CD14-positive monocyte (primary cell): ENCODE data around the gene SH2D7. TPM values are rescaled to one million over a fixed set of nuclear protein-coding genes. Genes with fewer than 3 reads are reported as not detected.

Source experiments
- DNase-seq, 3 donors: peaks; one replicate each; pipeline ENCODE4 v3.0.0-alpha.2; 2011 to 2022
- H2AFZ ChIP-seq: 2 replicates; pipeline ENCODE4 v1.6.0; 2012; ENCODE audit warnings: mild to moderate bottlenecking, low read depth, low read length, inconsistent platforms; ENCODE audit not compliant: insufficient read depth, poor library complexity, severe bottlenecking
- H3K27ac ChIP-seq, 2 donors: 1 replicate in 1 of 2; 2 replicates in 1 of 2; pipeline ENCODE4 v1.5.1; 2012 to 2013; ENCODE audit warnings: low read length in 2 of 2, control low read depth in 1 of 2, inconsistent platforms in 1 of 2, low read depth in 1 of 2, mild to moderate bottlenecking in 1 of 2
- H3K27me3 ChIP-seq, 2 donors: one replicate each; pipeline versions ENCODE4 v1.6.0 to v1.6.1; 2011 to 2013; ENCODE audit warnings: low read length in 2 of 2; ENCODE audit not compliant: control insufficient read depth in 2 of 2, insufficient read depth in 2 of 2
- H3K36me3 ChIP-seq, 2 donors: replicated peaks in 1 of 2; 1 replicate in 1 of 2; 2 replicates in 1 of 2; pipeline versions ENCODE4 v1.5.1 to v1.6.1; 2012 to 2013; ENCODE audit warnings: low read length in 2 of 2, control low read depth in 1 of 2, inconsistent platforms in 1 of 2, mild to moderate bottlenecking in 1 of 2; ENCODE audit not compliant: insufficient read depth in 2 of 2, control insufficient read depth in 1 of 2
- H3K4me1 ChIP-seq, 2 donors: 1 replicate in 1 of 2; 2 replicates in 1 of 2; pipeline versions ENCODE4 v1.5.1 to v1.6.1; 2012 to 2013; ENCODE audit warnings: low read length in 2 of 2, control low read depth in 1 of 2, inconsistent platforms in 1 of 2, mild to moderate bottlenecking in 1 of 2, moderate library complexity in 1 of 2; ENCODE audit not compliant: insufficient read depth in 2 of 2, control insufficient read depth in 1 of 2
- H3K4me2 ChIP-seq: replicated peaks from 2 replicates; pipeline ENCODE3; 2012; ENCODE audit warnings: low read length, moderate library complexity, mild to moderate bottlenecking; ENCODE audit not compliant: poor library complexity, severe bottlenecking; ENCODE audit errors: extremely low read depth
- H3K4me3 ChIP-seq, 3 experiments: fragments of 200-600 bp in 1 of 3; sonication (generic) in 1 of 3; replicated peaks in 1 of 3; 1 replicate in 2 of 3; 2 replicates in 1 of 3; pipeline ENCODE4 v1.5.1; 2011 to 2013; ENCODE audit warnings: low read length in 3 of 3, mild to moderate bottlenecking in 3 of 3, control low read depth in 2 of 3, low read depth in 2 of 3, inconsistent platforms in 1 of 3, moderate library complexity in 1 of 3
- H3K79me2 ChIP-seq: 2 replicates; pipeline ENCODE4 v1.6.0; 2012; ENCODE audit warnings: mild to moderate bottlenecking, control low read depth, inconsistent platforms, low read length, moderate library complexity; ENCODE audit not compliant: insufficient read depth
- H3K9ac ChIP-seq: 2 replicates; pipeline ENCODE4 v1.6.0; 2017; ENCODE audit warnings: low read length, mild to moderate bottlenecking; ENCODE audit not compliant: insufficient read depth, poor library complexity, severe bottlenecking
- H3K9me3 ChIP-seq, 2 donors: replicated peaks in 1 of 2; 1 replicate in 1 of 2; 2 replicates in 1 of 2; pipeline versions ENCODE4 v1.5.1 to v1.6.1; 2012 to 2013; ENCODE audit warnings: low read length in 2 of 2, control low read depth in 1 of 2; ENCODE audit not compliant: control insufficient read depth in 1 of 2, insufficient read depth in 1 of 2
- H4K20me1 ChIP-seq: 2 replicates; pipeline ENCODE4 v1.6.0; 2012; ENCODE audit warnings: mild to moderate bottlenecking, low read length, control low read depth, moderate library complexity; ENCODE audit not compliant: insufficient read depth
- H3K27ac Mint-ChIP-seq, 7 donors: one replicate each; pipeline ENCODE4 v1.8.0; 2020; ENCODE audit warnings: mild to moderate bottlenecking in 7 of 7, mixed read lengths in 7 of 7, moderate library complexity in 6 of 7, inconsistent platforms in 2 of 7
- H3K27me3 Mint-ChIP-seq, 3 donors: one replicate each; pipeline ENCODE4 v1.8.0; 2021 to 2022; ENCODE audit warnings: low read depth in 3 of 3, mild to moderate bottlenecking in 3 of 3, mixed read lengths in 3 of 3, moderate library complexity in 3 of 3, inconsistent platforms in 1 of 3
- H3K36me3 Mint-ChIP-seq, 2 donors: one replicate each; pipeline ENCODE4 v1.8.0; 2020; ENCODE audit warnings: mixed read lengths in 2 of 2, inconsistent platforms in 1 of 2, mild to moderate bottlenecking in 1 of 2
- H3K4me1 Mint-ChIP-seq: one replicate; pipeline ENCODE4 v1.8.0; 2020; ENCODE audit warnings: mild to moderate bottlenecking, mixed read lengths
- H3K4me3 Mint-ChIP-seq, 2 donors: one replicate each; pipeline ENCODE4 v1.8.0; 2020; ENCODE audit warnings: mild to moderate bottlenecking in 2 of 2, mixed read lengths in 2 of 2, moderate library complexity in 1 of 2
- H3K9me3 Mint-ChIP-seq, 7 donors: one replicate each; pipeline ENCODE4 v1.8.0; 2020 to 2022; ENCODE audit warnings: mixed read lengths in 7 of 7, mild to moderate bottlenecking in 6 of 7, moderate library complexity in 6 of 7, inconsistent platforms in 2 of 7
- CTCF ChIP-seq: fragments of 200-600 bp; IDR thresholded peaks from one replicate; pipeline ENCODE4 v1.8.0; 2022; ENCODE audit warnings: antibody characterized with exemption, mild to moderate bottlenecking
- WGBS: methylation state at CpG from one replicate; pipeline ENCODE4 v1.1.5; 2013; ENCODE audit warnings: missing lambda C conversion rate; ENCODE audit not compliant: insufficient coverage; 5-methylcytosine and 5-hydroxymethylcytosine counted together
- intact Hi-C, 2 donors: fragments of 100-400 bp; cut with micrococcal nuclease; formaldehyde crosslinking; loops; one replicate each; pipeline versions ENCODE4 v1.15.0 to v1.15.1; 2023
- polyA plus RNA-seq, 3 donors: library from polyadenylated mRNA; depleted of rRNA in 1 of 3; unstranded in 2 of 3; stranded (reverse) in 1 of 3; fragments of 300-500 nt in 2 of 3; fragments of >200 nt in 1 of 3; fragmentation: Illumina TruSeq in 2 of 3; gene quantifications; 1 replicate in 2 of 3; 2 replicates in 1 of 3; pipeline ENCODE4 v1.2.3, GENCODE V29; 2012 to 2021

The SH2D7 gene
- polyA plus RNA-seq, 3 donors, result not detected

DNA sequence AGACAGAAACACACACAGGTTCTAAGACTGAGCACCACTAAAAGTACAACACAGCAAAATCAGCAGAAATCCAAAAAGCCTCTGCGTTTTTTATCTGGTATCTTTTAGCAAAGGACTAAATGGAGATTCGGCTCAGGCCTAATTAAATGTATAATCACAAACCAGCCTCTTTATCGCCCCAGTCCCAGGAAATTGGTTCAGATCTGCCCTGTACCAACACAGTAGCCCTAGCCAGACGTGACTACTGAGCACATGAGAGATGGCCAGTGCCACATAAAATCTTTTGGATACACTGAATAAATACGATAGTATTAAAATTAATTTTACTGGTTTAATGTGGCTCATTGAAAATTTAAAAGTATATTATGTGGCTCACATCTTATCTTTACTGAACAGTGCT lies 34.6 kb upstream of the SH2D7 start:
- H3K36me3 Mint-ChIP-seq, result peaks cover 10 to 18% of the 10 kb centered on the region in 2 donors
- peak overlapping the region in 3 of 7 donors; percentile 30 to 88 (median 69) for H3K27ac Mint-ChIP-seq
- no peaks in the 10 kb centered on the region for H3K9me3 ChIP-seq
- WGBS, result 85% methylated on average over 2 of the region's 5 CpGs
- TF ChIP-seq CTCF, result no peak
- intact Hi-C loops, result no loop called here
- no peak overlapping the region for H3K4me3 Mint-ChIP-seq
- no peaks in the 10 kb centered on the region for H3K9me3 Mint-ChIP-seq
- H4K20me1 ChIP-seq, result peaks cover 73% of the 10 kb centered on the region
- peaks cover 54 to 57% of the 10 kb centered on the region in 2 donors for H3K4me1 ChIP-seq
- peaks cover 100% of the 10 kb centered on the region for H3K79me2 ChIP-seq
- no peak overlapping the region for H3K4me2 ChIP-seq
- H3K27ac ChIP-seq, result peak overlapping the region in 1 of 2 donors; percentile 77
- H3K9ac ChIP-seq, result no peak overlapping the region
- no peak for DNase-seq
- H3K4me3 ChIP-seq, result no peak overlapping the region
- peaks cover 69% of the 10 kb centered on the region for H3K4me1 Mint-ChIP-seq
- peaks cover 7 to 14% of the 10 kb centered on the region in 2 donors for H3K36me3 ChIP-seq
- H2AFZ ChIP-seq, result no peak overlapping the region
- H3K27me3 ChIP-seq, result no peaks in the 10 kb centered on the region
- no peaks in the 10 kb centered on the region for H3K27me3 Mint-ChIP-seq

GRCh38 chr15:78058401-78058935 lies 33.9 kb upstream of the SH2D7 start:
- peaks cover 66% of the 10 kb centered on the region for H4K20me1 ChIP-seq
- intact Hi-C loops, result no loop called here
- no peak overlapping the region for H2AFZ ChIP-seq
- H3K36me3 ChIP-seq, result peaks cover 4 to 7% of the 10 kb centered on the region in 2 donors
- peak overlapping the region; percentile 46 to 68 for H3K27ac ChIP-seq
- H3K4me2 ChIP-seq, result peak overlapping the region; percentile 16
- Mint-ChIP-seq H3K4me1 (peaks cover 63% of the 10 kb centered on the region), H3K27me3 (no peaks in the 10 kb centered on the region), H3K9me3 (no peaks in the 10 kb centered on the region), H3K27ac (peak overlapping the region; percentile 26 to 88 (median 82)), H3K36me3 (peaks cover 9 to 11% of the 10 kb centered on the region in 2 donors), H3K4me3 (no peak overlapping the region)
- DNase-seq, result no peak
- H3K9ac ChIP-seq, result no peak overlapping the region
- H3K27me3 ChIP-seq, result no peaks in the 10 kb centered on the region
- peaks cover 100% of the 10 kb centered on the region for H3K79me2 ChIP-seq
- 86% methylated on average over 10 of the region's 10 CpGs for WGBS
- H3K9me3 ChIP-seq, result no peaks in the 10 kb centered on the region
- TF ChIP-seq CTCF, result no peak
- peaks cover 58 to 61% of the 10 kb centered on the region in 2 donors for H3K4me1 ChIP-seq
- no peak overlapping the region for H3K4me3 ChIP-seq
